IPS DF 6.9 (cell line): ENCODE measurements around the gene TMEM11.
"Not testable (repeated sequence)": the region's sequence is repeated elsewhere in the genome, so short reads cannot be mapped to it uniquely, and the experiment has no call there.

ENCODE experiments used
- DNase-seq: peaks from one replicate; pipeline ENCODE4 v3.0.0-alpha.2; 2013; ENCODE audit warnings: low read depth, low spot score
- H3K27ac ChIP-seq: one replicate; pipeline ENCODE4 v1.5.1; 2013; ENCODE audit warnings: low read length, control low read depth
- H3K27me3 ChIP-seq: 2 replicates; pipeline ENCODE4 v1.6.1; 2013; ENCODE audit warnings: mild to moderate bottlenecking, low read length; ENCODE audit not compliant: control insufficient read depth, insufficient read depth
- H3K36me3 ChIP-seq: 2 replicates; pipeline ENCODE4 v1.6.1; 2013; ENCODE audit warnings: low read length; ENCODE audit not compliant: control insufficient read depth, insufficient read depth
- H3K4me1 ChIP-seq: 2 replicates; pipeline ENCODE4 v1.6.1; 2013; ENCODE audit warnings: low read length; ENCODE audit not compliant: control insufficient read depth, insufficient read depth
- H3K4me3 ChIP-seq: 2 replicates; pipeline ENCODE4 v1.5.1; 2013; ENCODE audit warnings: mild to moderate bottlenecking, low read length
- H3K9me3 ChIP-seq: 2 replicates; pipeline ENCODE4 v1.6.1; 2013; ENCODE audit warnings: low read length, inconsistent platforms; ENCODE audit not compliant: control insufficient read depth, insufficient read depth
- WGBS: extraction: QIAGEN DNeasy Blood & Tissue Kit; methylation state at CpG from one replicate; pipeline ENCODE4 v1.1.7; 2013; ENCODE audit warnings: mixed read lengths, missing lambda C conversion rate; ENCODE audit not compliant: insufficient read length, insufficient coverage; 5-methylcytosine and 5-hydroxymethylcytosine counted together

TMEM11 gene

GRCh38 chr17:21241564-21241963 lies 27.6 kb upstream of the TMEM11 start:
- no peaks in the 10 kb centered on the region for H3K36me3 ChIP-seq
- DNase-seq = no peak
- WGBS = no CpG with 5 or more reads among the region's 11 CpGs
- H3K27me3 ChIP-seq = no peaks in the 10 kb centered on the region
- H3K4me3 ChIP-seq = no peak overlapping the region
- peaks cover 5% of the 10 kb centered on the region; the same call in 1 of the 2 replicates for H3K4me1 ChIP-seq
- no peak overlapping the region for H3K27ac ChIP-seq
- no peaks in the 10 kb centered on the region for H3K9me3 ChIP-seq

GRCh38 chr17:21240369-21241055 lies 26.6 kb upstream of the TMEM11 start:
- H3K27me3 ChIP-seq = no peaks in the 10 kb centered on the region
- WGBS = no CpG with 5 or more reads among the region's 25 CpGs
- H3K27ac ChIP-seq = no peak overlapping the region
- no peak overlapping the region for H3K4me3 ChIP-seq
- H3K36me3 ChIP-seq = no peaks in the 10 kb centered on the region
- no peaks in the 10 kb centered on the region for H3K9me3 ChIP-seq
- DNase-seq = no peak
- H3K4me1 ChIP-seq = peaks cover 3% of the 10 kb centered on the region; the same call in 1 of the 2 replicates

DNA sequence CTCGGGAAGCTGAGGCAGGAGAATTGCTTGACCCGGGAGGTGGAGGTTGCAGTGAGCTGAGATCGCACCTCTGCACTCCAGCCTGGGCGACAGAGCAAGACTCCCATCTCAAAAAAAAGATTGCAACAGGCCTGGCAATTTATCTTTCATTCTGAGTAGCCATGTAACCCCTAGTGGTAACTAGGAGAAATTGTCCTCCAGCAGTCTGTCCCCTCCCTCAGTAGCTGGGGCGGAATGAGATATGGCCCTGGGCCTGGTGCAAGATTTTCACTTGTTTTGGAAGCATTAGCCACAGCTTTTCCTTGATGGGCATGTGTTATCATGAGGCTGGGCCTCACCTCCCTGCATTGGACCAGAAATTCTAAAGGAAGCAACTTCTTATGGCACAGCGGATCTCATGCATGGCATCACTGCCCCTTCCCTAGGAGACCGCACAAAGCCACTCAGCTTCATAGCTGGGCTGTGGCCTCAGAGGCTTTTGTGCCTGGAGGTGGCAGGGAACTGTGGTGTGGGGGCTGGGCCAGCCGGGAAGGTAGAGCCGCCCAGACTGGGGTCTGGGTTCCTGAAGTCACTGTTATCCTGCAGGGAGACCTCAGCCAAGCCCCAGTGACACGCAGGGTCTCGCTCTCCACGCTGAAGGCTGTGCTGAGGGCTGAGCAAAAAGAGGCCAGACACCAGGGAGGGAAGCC lies 25.9 kb upstream of the TMEM11 start:
- H3K9me3 ChIP-seq = no peaks in the 10 kb centered on the region
- H3K4me3 ChIP-seq = no peak overlapping the region
- no peaks in the 10 kb centered on the region for H3K27me3 ChIP-seq
- no peak overlapping the region for H3K27ac ChIP-seq
- no peaks in the 10 kb centered on the region for H3K36me3 ChIP-seq
- WGBS = no CpG with 5 or more reads among the region's 12 CpGs
- DNase-seq = no peak
- H3K4me1 ChIP-seq = peaks cover 2% of the 10 kb centered on the region; the same call in 1 of the 2 replicates

DNA sequence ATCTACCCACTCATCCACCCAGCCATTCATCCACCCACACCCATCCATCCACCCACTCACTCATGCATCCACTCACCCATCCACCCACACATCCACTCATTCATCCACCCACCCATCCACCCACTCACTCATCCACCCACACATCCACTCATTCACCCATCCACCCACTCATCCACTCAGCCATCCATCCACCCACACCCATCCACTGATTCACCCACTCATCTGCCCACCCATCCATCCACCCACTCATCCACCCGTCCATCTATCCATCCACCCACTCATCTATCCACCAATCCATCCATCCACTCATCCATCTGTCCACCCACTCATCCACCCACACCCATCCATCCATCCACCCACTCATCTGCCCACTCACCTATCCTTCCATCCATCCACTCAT lies 22.0 kb upstream of the TMEM11 start:
- no peak for DNase-seq

DNA sequence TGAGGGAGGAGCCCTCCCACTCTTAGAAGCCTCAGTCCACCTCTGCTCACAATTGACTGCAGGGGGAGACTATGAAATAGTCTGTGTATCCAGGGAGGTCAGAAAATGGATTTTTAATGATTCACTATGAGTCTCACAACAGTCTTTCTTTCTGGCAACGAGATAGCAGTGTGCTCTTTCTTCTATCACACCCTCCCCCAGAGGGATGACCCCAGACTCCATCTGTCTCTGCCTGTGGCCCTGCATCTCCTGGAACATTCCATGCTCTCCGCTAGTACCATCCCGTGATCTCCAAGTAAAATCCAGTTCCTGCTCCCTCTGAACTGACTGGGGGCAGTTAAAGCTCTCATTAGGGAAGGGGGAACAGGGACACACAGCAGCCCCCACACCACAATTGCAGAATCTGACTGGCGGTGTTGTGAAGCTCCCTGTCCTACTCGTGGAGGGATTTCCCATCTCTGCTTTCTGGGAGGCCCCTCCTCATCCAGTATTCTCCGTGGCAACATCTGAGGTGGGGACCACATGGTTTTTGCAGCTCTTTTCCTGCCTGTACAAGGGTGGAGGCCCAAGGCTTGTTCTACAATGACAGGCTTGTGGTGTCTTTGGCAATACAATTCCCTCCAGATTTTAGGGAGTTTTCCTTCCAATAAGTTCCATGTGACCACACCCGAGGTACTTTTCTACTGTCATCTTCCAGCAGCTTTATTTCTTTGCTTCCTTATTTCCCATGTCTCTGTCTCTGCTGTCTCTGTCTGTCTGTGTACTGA lies 19.8 kb upstream of the TMEM11 start:
- no peak for DNase-seq
- no CpG with 5 or more reads among the region's 7 CpGs for WGBS
- Histone ChIP-seq H3K4me3 (no peak overlapping the region), H3K4me1 (no peaks in the 10 kb centered on the region), H3K27me3 (no peaks in the 10 kb centered on the region), H3K9me3 (no peaks in the 10 kb centered on the region), H3K27ac (no peak overlapping the region), H3K36me3 (no peaks in the 10 kb centered on the region)

More for the DNA sequence above, 22.0 kb upstream of the TMEM11 start:
- Histone ChIP-seq H3K27me3 (no peaks in the 10 kb centered on the region), H3K9me3 (no peaks in the 10 kb centered on the region), H3K4me3 (no peak overlapping the region), H3K4me1 (peaks cover 2% of the 10 kb centered on the region; the same call in 1 of the 2 replicates), H3K27ac (no peak overlapping the region), H3K36me3 (no peaks in the 10 kb centered on the region)
- no CpG with 5 or more reads among the region's 1 CpG for WGBS

DNA sequence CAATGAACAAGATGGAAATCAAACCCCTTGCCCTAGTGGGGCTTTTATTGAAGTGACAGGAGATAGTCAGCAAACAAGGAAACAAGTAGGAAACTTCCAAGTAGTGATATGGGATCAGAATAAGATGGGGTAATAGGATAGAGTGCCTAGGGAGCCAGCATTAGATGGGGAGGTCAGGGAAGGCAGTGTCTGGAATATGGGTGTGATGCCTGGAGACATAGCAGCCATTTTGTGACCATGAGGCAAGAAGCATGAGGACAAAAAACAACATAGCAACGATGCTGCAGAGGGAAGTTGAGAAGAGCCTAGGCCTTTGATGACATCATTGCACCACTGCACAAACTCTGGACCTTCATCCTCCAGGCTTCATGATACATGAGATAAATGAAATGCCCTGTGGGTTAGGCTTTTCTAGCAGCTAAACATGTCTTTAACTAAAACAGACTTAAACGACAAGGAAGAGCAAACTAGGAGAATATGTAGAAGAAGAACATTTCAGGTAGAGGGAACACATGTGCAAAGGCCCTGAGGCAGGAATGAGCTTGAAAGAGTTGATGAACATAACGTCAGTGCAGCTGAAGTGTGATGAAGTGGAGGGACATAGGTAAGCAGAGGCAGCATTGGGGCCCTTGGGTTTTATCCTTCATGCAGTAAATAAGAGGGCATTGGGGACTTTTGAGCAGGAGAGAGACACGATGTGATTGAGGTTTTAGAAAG lies 18.2 kb upstream of the TMEM11 start:
- no peaks in the 10 kb centered on the region for H3K4me1 ChIP-seq
- no peak overlapping the region for H3K4me3 ChIP-seq
- no peak overlapping the region for H3K27ac ChIP-seq
- no peaks in the 10 kb centered on the region for H3K36me3 ChIP-seq
- H3K9me3 ChIP-seq = no peaks in the 10 kb centered on the region
- no peaks in the 10 kb centered on the region for H3K27me3 ChIP-seq
- WGBS = no CpG with 5 or more reads among the region's 4 CpGs
- DNase-seq = no peak

GRCh38 chr17:21231533-21231932 lies 17.6 kb upstream of the TMEM11 start:
- no peaks in the 10 kb centered on the region for H3K36me3 ChIP-seq
- no peaks in the 10 kb centered on the region for H3K27me3 ChIP-seq
- no peaks in the 10 kb centered on the region for H3K9me3 ChIP-seq
- H3K27ac ChIP-seq = no peak overlapping the region
- no peaks in the 10 kb centered on the region for H3K4me1 ChIP-seq
- no peak for DNase-seq
- no CpG with 5 or more reads among the region's 6 CpGs for WGBS
- no peak overlapping the region for H3K4me3 ChIP-seq

GRCh38 chr17:21228845-21229244 lies 14.9 kb upstream of the TMEM11 start:
- H3K36me3 ChIP-seq = no peaks in the 10 kb centered on the region
- H3K27me3 ChIP-seq = no peaks in the 10 kb centered on the region
- no peak overlapping the region for H3K4me3 ChIP-seq
- no peaks in the 10 kb centered on the region for H3K4me1 ChIP-seq
- H3K9me3 ChIP-seq = no peaks in the 10 kb centered on the region
- no peak for DNase-seq
- no peak overlapping the region for H3K27ac ChIP-seq
- WGBS = no CpG with 5 or more reads among the region's 2 CpGs

GRCh38 chr17:21228111-21228510 lies 14.2 kb upstream of the TMEM11 start:
- no peaks in the 10 kb centered on the region for H3K4me1 ChIP-seq
- no peaks in the 10 kb centered on the region for H3K36me3 ChIP-seq
- no peaks in the 10 kb centered on the region for H3K27me3 ChIP-seq
- no peak for DNase-seq
- H3K4me3 ChIP-seq = no peak overlapping the region
- H3K9me3 ChIP-seq = no peaks in the 10 kb centered on the region
- no peak overlapping the region for H3K27ac ChIP-seq
- no CpG with 5 or more reads among the region's 4 CpGs for WGBS

- no CpG with 5 or more reads among the region's 11 CpGs for WGBS
Observed at GRCh38 chr17:21227277-21227676, 13.3 kb upstream of the TMEM11 start.

More at GRCh38 chr17:21227277-21227676, 13.3 kb upstream of the TMEM11 start:
- DNase-seq, H3K9me3 ChIP-seq, H3K4me1 ChIP-seq, H3K27me3 ChIP-seq, H3K27ac ChIP-seq, H3K36me3 ChIP-seq, H3K4me3 ChIP-seq: not testable (repeated sequence)
